ENCODE measurements around the gene LHPP.

Gene LHPP

GRCh38 chr10:124658591-124659242 lies 197.1 kb downstream of the LHPP start:
- TF ChIP-seq OSR1 (CRISPR knock-in tag; IDR thresholded peaks at IDR 0.05), result no peak
- no peak for TF ChIP-seq ZNF565 (CRISPR knock-in tag; conservative IDR thresholded peaks at IDR 0.05; ENCODE audit: low read depth)
- no peak for TF ChIP-seq PPARA (CRISPR knock-in tag; IDR thresholded peaks at IDR 0.05; ENCODE audit: borderline replicate concordance)
- TF ChIP-seq ARNTL (CRISPR knock-in tag; IDR thresholded peaks at IDR 0.05; ENCODE audit: borderline replicate concordance, low read depth), result no peak
- TF ChIP-seq TOX (CRISPR knock-in tag; IDR thresholded peaks at IDR 0.05; ENCODE audit: borderline replicate concordance), result no peak
- TF ChIP-seq SNAI2 (CRISPR knock-in tag; IDR thresholded peaks at IDR 0.05), result no peak
- no peak for TF ChIP-seq ZFP30 (CRISPR knock-in tag; IDR thresholded peaks at IDR 0.05)
- TF ChIP-seq ZFP3 (CRISPR knock-in tag; IDR thresholded peaks at IDR 0.05), result no peak
- TF ChIP-seq CSRNP3 (CRISPR knock-in tag; IDR thresholded peaks at IDR 0.05), result no peak
- ATAC-seq, result no peak

GRCh38 chr10:124659380-124659779 lies 197.8 kb downstream of the LHPP start:
- TF ChIP-seq CREB5 (CRISPR knock-in tag; IDR thresholded peaks at IDR 0.05; ENCODE audit: low read depth), result no peak
- TF ChIP-seq ARNTL (CRISPR knock-in tag; IDR thresholded peaks at IDR 0.05; ENCODE audit: borderline replicate concordance, low read depth), result no peak
- TF ChIP-seq GLIS3 (CRISPR knock-in tag; IDR thresholded peaks at IDR 0.05), result no peak
- TF ChIP-seq OSR1 (CRISPR knock-in tag; IDR thresholded peaks at IDR 0.05), result no peak
- TF ChIP-seq ZFP3 (CRISPR knock-in tag; IDR thresholded peaks at IDR 0.05), result no peak
- TF ChIP-seq TCF4 (CRISPR knock-in tag; IDR thresholded peaks at IDR 0.05; ENCODE audit: borderline replicate concordance), result no peak

DNA sequence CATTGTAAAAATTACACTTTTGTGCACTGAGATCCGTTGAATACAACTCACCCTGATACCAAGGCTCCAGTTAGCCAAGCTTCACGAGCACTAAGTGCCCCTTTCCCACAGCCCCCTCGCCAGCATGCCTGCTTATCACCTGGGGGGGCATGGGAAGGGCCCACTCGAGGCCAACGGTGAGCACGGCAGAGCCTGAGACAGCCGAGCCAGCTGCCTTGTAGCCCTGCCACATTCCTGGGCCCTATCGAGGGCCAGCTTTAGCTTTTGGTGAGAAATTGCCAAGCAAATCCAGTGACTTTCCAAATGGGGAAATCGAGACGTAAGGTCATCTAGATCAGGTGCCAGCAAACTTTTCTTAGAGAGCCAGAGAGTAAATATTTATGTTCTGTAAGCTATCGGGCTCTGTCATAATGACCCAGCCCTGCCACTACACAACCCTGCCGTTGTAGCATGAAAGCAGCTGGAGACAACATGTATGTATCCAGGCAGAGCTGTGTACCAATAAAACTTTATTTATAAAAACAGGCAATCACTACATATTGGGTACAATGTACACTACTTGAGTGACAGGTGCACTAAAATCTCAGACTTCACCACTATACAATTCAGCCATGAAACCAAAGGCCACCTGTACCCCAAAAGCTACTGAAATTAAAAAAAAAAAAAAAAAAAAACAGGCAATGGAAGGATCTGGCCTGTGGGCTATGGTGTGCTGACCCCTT lies 198.9 kb downstream of the LHPP start:
- TF ChIP-seq PPARA (CRISPR knock-in tag; IDR thresholded peaks at IDR 0.05; ENCODE audit: borderline replicate concordance), result no peak
- TF ChIP-seq GLIS3 (CRISPR knock-in tag; IDR thresholded peaks at IDR 0.05), result no peak
- no peak for TF ChIP-seq POU6F1 (CRISPR knock-in tag; IDR thresholded peaks at IDR 0.05; ENCODE audit: borderline replicate concordance, low read depth)
- TF ChIP-seq ZFP3 (CRISPR knock-in tag; IDR thresholded peaks at IDR 0.05), result no peak
- no peak for TF ChIP-seq CSRNP3 (CRISPR knock-in tag; IDR thresholded peaks at IDR 0.05)
- no peak for TF ChIP-seq ZNF8 (CRISPR knock-in tag; IDR thresholded peaks at IDR 0.05)
- no peak for TF ChIP-seq ESRRG (CRISPR knock-in tag; IDR thresholded peaks at IDR 0.05)
- no peak for TF ChIP-seq TOX (CRISPR knock-in tag; IDR thresholded peaks at IDR 0.05; ENCODE audit: borderline replicate concordance)
- TF ChIP-seq SNAI2 (CRISPR knock-in tag; IDR thresholded peaks at IDR 0.05), result no peak
- TF ChIP-seq ZC3H10 (CRISPR knock-in tag; IDR thresholded peaks at IDR 0.05), result no peak
- no peak for TF ChIP-seq CREB5 (CRISPR knock-in tag; IDR thresholded peaks at IDR 0.05; ENCODE audit: low read depth)
- TF ChIP-seq ZFP30 (CRISPR knock-in tag; IDR thresholded peaks at IDR 0.05), result no peak
- TF ChIP-seq, protein P1, sequence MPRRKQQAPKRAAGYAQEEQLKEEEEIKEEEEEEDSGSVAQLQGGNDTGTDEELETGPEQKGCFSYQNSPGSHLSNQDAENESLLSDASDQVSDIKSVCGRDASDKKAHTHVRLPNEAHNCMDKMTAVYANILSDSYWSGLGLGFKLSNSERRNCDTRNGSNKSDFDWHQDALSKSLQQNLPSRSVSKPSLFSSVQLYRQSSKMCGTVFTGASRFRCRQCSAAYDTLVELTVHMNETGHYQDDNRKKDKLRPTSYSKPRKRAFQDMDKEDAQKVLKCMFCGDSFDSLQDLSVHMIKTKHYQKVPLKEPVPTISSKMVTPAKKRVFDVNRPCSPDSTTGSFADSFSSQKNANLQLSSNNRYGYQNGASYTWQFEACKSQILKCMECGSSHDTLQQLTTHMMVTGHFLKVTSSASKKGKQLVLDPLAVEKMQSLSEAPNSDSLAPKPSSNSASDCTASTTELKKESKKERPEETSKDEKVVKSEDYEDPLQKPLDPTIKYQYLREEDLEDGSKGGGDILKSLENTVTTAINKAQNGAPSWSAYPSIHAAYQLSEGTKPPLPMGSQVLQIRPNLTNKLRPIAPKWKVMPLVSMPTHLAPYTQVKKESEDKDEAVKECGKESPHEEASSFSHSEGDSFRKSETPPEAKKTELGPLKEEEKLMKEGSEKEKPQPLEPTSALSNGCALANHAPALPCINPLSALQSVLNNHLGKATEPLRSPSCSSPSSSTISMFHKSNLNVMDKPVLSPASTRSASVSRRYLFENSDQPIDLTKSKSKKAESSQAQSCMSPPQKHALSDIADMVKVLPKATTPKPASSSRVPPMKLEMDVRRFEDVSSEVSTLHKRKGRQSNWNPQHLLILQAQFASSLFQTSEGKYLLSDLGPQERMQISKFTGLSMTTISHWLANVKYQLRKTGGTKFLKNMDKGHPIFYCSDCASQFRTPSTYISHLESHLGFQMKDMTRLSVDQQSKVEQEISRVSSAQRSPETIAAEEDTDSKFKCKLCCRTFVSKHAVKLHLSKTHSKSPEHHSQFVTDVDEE (CRISPR knock-in tag; IDR thresholded peaks at IDR 0.05), result no peak
- TF ChIP-seq ZNF70 (CRISPR knock-in tag; IDR thresholded peaks at IDR 0.05), result no peak
- TF ChIP-seq RARB (CRISPR knock-in tag; IDR thresholded peaks at IDR 0.05), result no peak
- TF ChIP-seq ARNTL (CRISPR knock-in tag; IDR thresholded peaks at IDR 0.05; ENCODE audit: borderline replicate concordance, low read depth), result no peak
- ATAC-seq, result no peak

More at GRCh38 chr10:124659380-124659779, 197.8 kb downstream of the LHPP start:
- ATAC-seq, result no peak

All from SK-N-SH treated with all-trans-retinoic acid at 6 μM for 48 hours (cell line).